HG03565 (cell line): ENCODE measurements around the gene BRICD5.

Source experiments
- ATAC-seq: cut with Tn5 transposase; IDR thresholded peaks from one replicate; pipeline ENCODE4 v1.9.1; 2021; ENCODE audit warnings: mild to moderate bottlenecking, moderate library complexity; ENCODE audit not compliant: unreplicated experiment

Gene BRICD5

GRCh38 chr16:2183671-2184070, 27.0 kb downstream of the BRICD5 start:
- ATAC-seq, result no peak

- ATAC-seq, result no peak
These were observed 28.7 kb downstream of the BRICD5 start for GRCh38 chr16:2181952-2182351.

- no peak for ATAC-seq
These were observed 29.4 kb downstream of the BRICD5 start for GRCh38 chr16:2180962-2181923.

- ATAC-seq, result no peak
These were observed 30.2 kb downstream of the BRICD5 start for GRCh38 chr16:2180461-2180860.

GRCh38 chr16:2179576-2179975, 31.1 kb downstream of the BRICD5 start:
- no peak for ATAC-seq

GRCh38 chr16:2179107-2179501, 31.6 kb downstream of the BRICD5 start:
- ATAC-seq, result no peak

- ATAC-seq, result no peak
These were observed 32.1 kb downstream of the BRICD5 start for GRCh38 chr16:2178321-2179106.

- no peak for ATAC-seq
These were observed 33.1 kb downstream of the BRICD5 start for GRCh38 chr16:2177561-2177960.

- no peak for ATAC-seq
These were observed 33.6 kb downstream of the BRICD5 start for GRCh38 chr16:2177101-2177500.

GRCh38 chr16:2176047-2176446, 34.6 kb downstream of the BRICD5 start:
- no peak for ATAC-seq

- ATAC-seq, result no peak
These were observed 35.2 kb downstream of the BRICD5 start for GRCh38 chr16:2175454-2175853.

- no peak for ATAC-seq
These were observed 36.1 kb downstream of the BRICD5 start for GRCh38 chr16:2174396-2175131.

GRCh38 chr16:2173916-2174315, 36.7 kb downstream of the BRICD5 start:
- no peak for ATAC-seq

GRCh38 chr16:2173366-2173765, 37.3 kb downstream of the BRICD5 start:
- no peak for ATAC-seq

- ATAC-seq, result no peak
These were observed 37.9 kb downstream of the BRICD5 start for GRCh38 chr16:2172688-2173335.

- ATAC-seq, result no peak
These were observed 39.0 kb downstream of the BRICD5 start for GRCh38 chr16:2171601-2172178.

GRCh38 chr16:2170587-2171435, 39.9 kb downstream of the BRICD5 start:
- no peak for ATAC-seq

- no peak for ATAC-seq
These were observed 40.6 kb downstream of the BRICD5 start for GRCh38 chr16:2170080-2170479.

GRCh38 chr16:2167068-2167638, 43.5 kb downstream of the BRICD5 start:
- ATAC-seq, result no peak
